B cell (primary cell): ENCODE results near the gene PACSIN1. TPM values are rescaled to one million over a fixed set of nuclear protein-coding genes. Genes with fewer than 3 reads are reported as not detected.

Experiments
- ATAC-seq: fragments of 200-7000 bp; cut with Tn5 transposase; one replicate; pipeline ENCODE4 v1.10.0; 2021; ENCODE audit warnings: low read depth, mild to moderate bottlenecking, moderate number of reproducible peaks, moderate library complexity
- CTCF ChIA-PET: fragments of 350-600 bp; sonication (Branson Sonifier 250); formaldehyde crosslinking; loops from one replicate; lab custom pipeline; 2021; ENCODE audit warnings: antibody characterized with exemption, inconsistent platforms; lab: Charles Lee
- POLR2A ChIA-PET: fragments of 350-600 bp; sonication (Branson Sonifier 250); formaldehyde crosslinking; loops from one replicate; lab custom pipeline; 2021; ENCODE audit warnings: antibody characterized with exemption; lab: Charles Lee
- DNase-seq: peaks from one replicate; pipeline ENCODE4 v3.0.0; 2013
- H2AFZ ChIP-seq: 2 replicates; pipeline ENCODE4 v1.6.1; 2012; ENCODE audit warnings: mild to moderate bottlenecking, low read depth, low read length; ENCODE audit not compliant: insufficient read depth, poor library complexity, severe bottlenecking
- H3K27ac ChIP-seq, 2 donors: 1 replicate in 1 of 2; 2 replicates in 1 of 2; pipeline ENCODE4 v1.5.1; 2012 to 2013; ENCODE audit warnings: low read length in 2 of 2, mild to moderate bottlenecking in 2 of 2, moderate library complexity in 1 of 2
- H3K27me3 ChIP-seq, 4 experiments: fragments of 200-600 bp in 1 of 4; sonication (generic) in 1 of 4; replicated peaks in 1 of 4; 1 replicate in 2 of 4; 2 replicates in 2 of 4; pipeline versions ENCODE4 v1.6.1 to v1.7.0; 2013 to 2016; ENCODE audit warnings: low read length in 3 of 4, mild to moderate bottlenecking in 2 of 4, mixed read lengths in 1 of 4, moderate library complexity in 1 of 4; ENCODE audit not compliant: insufficient read depth in 4 of 4, control insufficient read depth in 3 of 4; ENCODE audit errors: control extremely low read depth in 1 of 4
- H3K36me3 ChIP-seq, 2 experiments: replicated peaks in 1 of 2; 1 replicate in 1 of 2; 2 replicates in 1 of 2; pipeline versions ENCODE4 v1.6.1 to v1.7.1; 2013; ENCODE audit warnings: low read length in 1 of 2; ENCODE audit not compliant: insufficient read depth in 2 of 2, control insufficient read depth in 1 of 2; ENCODE audit errors: control extremely low read depth in 1 of 2, extremely low read depth in 1 of 2
- H3K4me1 ChIP-seq, 2 donors: fragments of 200-600 bp in 1 of 2; sonication (generic) in 1 of 2; 1 replicate in 1 of 2; 2 replicates in 1 of 2; pipeline versions ENCODE4 v1.5.1 to v1.6.1; 2013 to 2017; ENCODE audit warnings: low read length in 2 of 2; ENCODE audit not compliant: control insufficient read depth in 2 of 2, insufficient read depth in 2 of 2
- H3K4me2 ChIP-seq: replicated peaks from 2 replicates; pipeline ENCODE3; 2012; ENCODE audit warnings: mild to moderate bottlenecking, low read depth, low read length; ENCODE audit not compliant: poor library complexity, severe bottlenecking
- H3K4me3 ChIP-seq, 5 experiments: fragments of 200-600 bp in 1 of 5; sonication (generic) in 1 of 5; 1 replicate in 3 of 5; 2 replicates in 2 of 5; pipeline versions ENCODE4 v1.5.1 to v1.7.0; 2011 to 2016; ENCODE audit warnings: low read length in 4 of 5, mild to moderate bottlenecking in 4 of 5, low read depth in 2 of 5, control low read depth in 1 of 5, moderate library complexity in 1 of 5; ENCODE audit not compliant: insufficient read depth in 1 of 5; ENCODE audit errors: control extremely low read depth in 1 of 5, extremely low read depth in 1 of 5
- H3K79me2 ChIP-seq: fragments of 200-600 bp; sonication (generic); one replicate; pipeline ENCODE4 v1.6.0; 2016; ENCODE audit warnings: low read length; ENCODE audit not compliant: control insufficient read depth, insufficient read depth
- H3K9ac ChIP-seq: fragments of 200-600 bp; sonication (generic); 2 replicates; pipeline ENCODE4 v1.6.1; 2017; ENCODE audit warnings: mild to moderate bottlenecking, low read length, moderate library complexity
- H3K9me3 ChIP-seq, 3 donors: one replicate each; pipeline versions ENCODE4 v1.6.1 to v1.7.1; 2013; ENCODE audit warnings: low read length in 2 of 3; ENCODE audit not compliant: control insufficient read depth in 2 of 3, insufficient read depth in 1 of 3; ENCODE audit errors: control extremely low read depth in 1 of 3
- H4K20me1 ChIP-seq: 2 replicates; pipeline ENCODE4 v1.6.0; 2012; ENCODE audit warnings: mild to moderate bottlenecking, low read length; ENCODE audit not compliant: insufficient read depth, control insufficient read depth, poor library complexity, severe bottlenecking
- H3K27ac Mint-ChIP-seq: one replicate; pipeline ENCODE4 v1.8.0; 2021; ENCODE audit warnings: mixed read lengths
- H3K27me3 Mint-ChIP-seq: one replicate; pipeline ENCODE4 v1.8.0; 2021; ENCODE audit warnings: mixed read lengths
- H3K4me1 Mint-ChIP-seq: one replicate; pipeline ENCODE4 v1.8.0; 2021; ENCODE audit warnings: mixed read lengths
- H3K4me3 Mint-ChIP-seq: one replicate; pipeline ENCODE4 v1.8.0; 2021; ENCODE audit warnings: mixed read lengths
- H3K9me3 Mint-ChIP-seq: one replicate; pipeline ENCODE4 v1.8.0; 2022; ENCODE audit warnings: mixed read lengths; ENCODE audit not compliant: insufficient read depth
- CTCF ChIP-seq: fragments of 200-600 bp; IDR thresholded peaks from one replicate; pipeline ENCODE4 v1.8.0; 2022; ENCODE audit warnings: antibody characterized with exemption, mild to moderate bottlenecking
- EZH2 ChIP-seq: IDR thresholded peaks from 2 replicates; pipeline ENCODE4 v1.6.1; 2012; ENCODE audit warnings: borderline replicate concordance, low read depth, mild to moderate bottlenecking, moderate library complexity, low read length; ENCODE audit not compliant: insufficient read depth, poor library complexity, severe bottlenecking
- WGBS: methylation state at CpG from one replicate; pipeline ENCODE4 v1.1.5; 2013; ENCODE audit warnings: missing lambda C conversion rate; ENCODE audit not compliant: insufficient coverage; 5-methylcytosine and 5-hydroxymethylcytosine counted together
- intact Hi-C: fragments of 100-400 bp; cut with micrococcal nuclease; formaldehyde crosslinking; loops from one replicate; pipeline ENCODE4 v1.10.0; 2022
- polyA plus RNA-seq: library from polyadenylated mRNA; depleted of rRNA; stranded (reverse); fragments of >200 nt; gene quantifications from 2 replicates; pipeline ENCODE4 v1.2.3, GENCODE V29; 2012
- total RNA-seq, 2 donors: library from RNA; stranded (reverse); fragments of 120-200 nt in 1 of 2; gene quantifications; 1 replicate in 1 of 2; 2 replicates in 1 of 2; pipeline versions ENCODE4 v1.2.3 to v1.2.4, GENCODE V29; 2013 to 2022

PACSIN1 gene
- total and polyA plus RNA-seq, 2 donors (not counting 1 experiment from before 2014, with no cell fraction given), result 0.18 to 0.20 TPM

- 54% methylated on average over 2 of the region's 6 CpGs for WGBS
- H3K9me3 Mint-ChIP-seq, result no peaks in the 10 kb centered on the region
- Histone ChIP-seq H3K9ac (no peak overlapping the region), H3K9me3 (peaks cover 0 to 6% (median 0%) of the 10 kb centered on the region in 3 donors), H3K27me3 (peaks cover 0 to 28% (median 7%) of the 10 kb centered on the region in 4 experiments), H3K79me2 (no peaks in the 10 kb centered on the region), H3K4me2 (no peak overlapping the region), H2AFZ (no peak overlapping the region), H3K4me3 (no peak overlapping the region), H3K4me1 (peaks cover 10 to 13% of the 10 kb centered on the region in 2 donors), H3K27ac (no peak overlapping the region), H3K36me3 (no peaks in the 10 kb centered on the region), H4K20me1 (no peaks in the 10 kb centered on the region)
- TF ChIP-seq EZH2, result no peak
- no peak for TF ChIP-seq CTCF
- peaks cover 17% of the 10 kb centered on the region for H3K27me3 Mint-ChIP-seq
- H3K4me3 Mint-ChIP-seq, result no peak overlapping the region
- intact Hi-C loops, result no loop called here
- DNase-seq (no peak), ATAC-seq (no peak)
- CTCF ChIA-PET, result interaction anchor here (0.7 to 8.9 kb wide), 7 partner anchors 131 to 677 kb away, joined by 3 to 178 read pairs (median 3); no protein-coding TSS in a partner anchor
- peaks cover 18% of the 10 kb centered on the region for H3K4me1 Mint-ChIP-seq
- POLR2A ChIA-PET, result no interaction called here
- H3K27ac Mint-ChIP-seq, result no peak overlapping the region
These were observed 3.3 kb upstream of the PACSIN1 start for GRCh38 chr6:34462551-34462971.

GRCh38 chr6:34463299-34463698, 2.6 kb upstream of the PACSIN1 start:
- no peak for ATAC-seq
- WGBS, result no CpG with 5 or more reads among the region's 2 CpGs

More at GRCh38 chr6:34463299-34463698, 2.6 kb upstream of the PACSIN1 start:
- ChIA-PET CTCF (interaction anchor here (0.6 to 8.9 kb wide), 3 partner anchors 29 to 676 kb away, joined by 3 to 178 read pairs (median 6); no protein-coding TSS in a partner anchor), POLR2A (no interaction called here)
- Histone ChIP-seq H3K27me3 (peaks cover 0 to 28% (median 7%) of the 10 kb centered on the region in 4 experiments), H3K9ac (no peak overlapping the region), H2AFZ (no peak overlapping the region), H3K27ac (no peak overlapping the region), H3K36me3 (no peaks in the 10 kb centered on the region), H3K4me1 (peaks cover 15 to 20% of the 10 kb centered on the region in 2 donors), H3K79me2 (no peaks in the 10 kb centered on the region), H3K4me2 (no peak overlapping the region), H3K4me3 (no peak overlapping the region), H4K20me1 (no peaks in the 10 kb centered on the region), H3K9me3 (peaks cover 0 to 6% (median 0%) of the 10 kb centered on the region in 3 donors)
- H3K4me1 Mint-ChIP-seq, result peaks cover 23% of the 10 kb centered on the region
- H3K4me3 Mint-ChIP-seq, result no peak overlapping the region
- no peak overlapping the region for H3K27ac Mint-ChIP-seq
- peaks cover 17% of the 10 kb centered on the region for H3K27me3 Mint-ChIP-seq
- DNase-seq, result no peak
- intact Hi-C loops, result no loop called here
- TF ChIP-seq EZH2, result no peak
- no peak for TF ChIP-seq CTCF
- no peaks in the 10 kb centered on the region for H3K9me3 Mint-ChIP-seq
